CD14-positive monocyte (primary cell): ENCODE data around the gene XDH. TPM values are rescaled to one million over a fixed set of nuclear protein-coding genes. Genes with fewer than 3 reads are reported as not detected.

Experiments used
- DNase-seq, 3 donors: peaks; one replicate each; pipeline ENCODE4 v3.0.0-alpha.2; 2011 to 2022
- H2AFZ ChIP-seq: 2 replicates; pipeline ENCODE4 v1.6.0; 2012; ENCODE audit warnings: mild to moderate bottlenecking, low read depth, low read length, inconsistent platforms; ENCODE audit not compliant: insufficient read depth, poor library complexity, severe bottlenecking
- H3K27ac ChIP-seq, 2 donors: 1 replicate in 1 of 2; 2 replicates in 1 of 2; pipeline ENCODE4 v1.5.1; 2012 to 2013; ENCODE audit warnings: low read length in 2 of 2, control low read depth in 1 of 2, inconsistent platforms in 1 of 2, low read depth in 1 of 2, mild to moderate bottlenecking in 1 of 2
- H3K27me3 ChIP-seq, 2 donors: one replicate each; pipeline versions ENCODE4 v1.6.0 to v1.6.1; 2011 to 2013; ENCODE audit warnings: low read length in 2 of 2; ENCODE audit not compliant: control insufficient read depth in 2 of 2, insufficient read depth in 2 of 2
- H3K36me3 ChIP-seq, 2 donors: replicated peaks in 1 of 2; 1 replicate in 1 of 2; 2 replicates in 1 of 2; pipeline versions ENCODE4 v1.5.1 to v1.6.1; 2012 to 2013; ENCODE audit warnings: low read length in 2 of 2, control low read depth in 1 of 2, inconsistent platforms in 1 of 2, mild to moderate bottlenecking in 1 of 2; ENCODE audit not compliant: insufficient read depth in 2 of 2, control insufficient read depth in 1 of 2
- H3K4me1 ChIP-seq, 2 donors: 1 replicate in 1 of 2; 2 replicates in 1 of 2; pipeline versions ENCODE4 v1.5.1 to v1.6.1; 2012 to 2013; ENCODE audit warnings: low read length in 2 of 2, control low read depth in 1 of 2, inconsistent platforms in 1 of 2, mild to moderate bottlenecking in 1 of 2, moderate library complexity in 1 of 2; ENCODE audit not compliant: insufficient read depth in 2 of 2, control insufficient read depth in 1 of 2
- H3K4me2 ChIP-seq: replicated peaks from 2 replicates; pipeline ENCODE3; 2012; ENCODE audit warnings: low read length, moderate library complexity, mild to moderate bottlenecking; ENCODE audit not compliant: poor library complexity, severe bottlenecking; ENCODE audit errors: extremely low read depth
- H3K4me3 ChIP-seq, 3 experiments: fragments of 200-600 bp in 1 of 3; sonication (generic) in 1 of 3; replicated peaks in 1 of 3; 1 replicate in 2 of 3; 2 replicates in 1 of 3; pipeline ENCODE4 v1.5.1; 2011 to 2013; ENCODE audit warnings: low read length in 3 of 3, mild to moderate bottlenecking in 3 of 3, control low read depth in 2 of 3, low read depth in 2 of 3, inconsistent platforms in 1 of 3, moderate library complexity in 1 of 3
- H3K79me2 ChIP-seq: 2 replicates; pipeline ENCODE4 v1.6.0; 2012; ENCODE audit warnings: mild to moderate bottlenecking, control low read depth, inconsistent platforms, low read length, moderate library complexity; ENCODE audit not compliant: insufficient read depth
- H3K9ac ChIP-seq: 2 replicates; pipeline ENCODE4 v1.6.0; 2017; ENCODE audit warnings: low read length, mild to moderate bottlenecking; ENCODE audit not compliant: insufficient read depth, poor library complexity, severe bottlenecking
- H3K9me3 ChIP-seq, 2 donors: replicated peaks in 1 of 2; 1 replicate in 1 of 2; 2 replicates in 1 of 2; pipeline versions ENCODE4 v1.5.1 to v1.6.1; 2012 to 2013; ENCODE audit warnings: low read length in 2 of 2, control low read depth in 1 of 2; ENCODE audit not compliant: control insufficient read depth in 1 of 2, insufficient read depth in 1 of 2
- H4K20me1 ChIP-seq: 2 replicates; pipeline ENCODE4 v1.6.0; 2012; ENCODE audit warnings: mild to moderate bottlenecking, low read length, control low read depth, moderate library complexity; ENCODE audit not compliant: insufficient read depth
- H3K27ac Mint-ChIP-seq, 7 donors: one replicate each; pipeline ENCODE4 v1.8.0; 2020; ENCODE audit warnings: mild to moderate bottlenecking in 7 of 7, mixed read lengths in 7 of 7, moderate library complexity in 6 of 7, inconsistent platforms in 2 of 7
- H3K27me3 Mint-ChIP-seq, 3 donors: one replicate each; pipeline ENCODE4 v1.8.0; 2021 to 2022; ENCODE audit warnings: low read depth in 3 of 3, mild to moderate bottlenecking in 3 of 3, mixed read lengths in 3 of 3, moderate library complexity in 3 of 3, inconsistent platforms in 1 of 3
- H3K36me3 Mint-ChIP-seq, 2 donors: one replicate each; pipeline ENCODE4 v1.8.0; 2020; ENCODE audit warnings: mixed read lengths in 2 of 2, inconsistent platforms in 1 of 2, mild to moderate bottlenecking in 1 of 2
- H3K4me1 Mint-ChIP-seq: one replicate; pipeline ENCODE4 v1.8.0; 2020; ENCODE audit warnings: mild to moderate bottlenecking, mixed read lengths
- H3K4me3 Mint-ChIP-seq, 2 donors: one replicate each; pipeline ENCODE4 v1.8.0; 2020; ENCODE audit warnings: mild to moderate bottlenecking in 2 of 2, mixed read lengths in 2 of 2, moderate library complexity in 1 of 2
- H3K9me3 Mint-ChIP-seq, 7 donors: one replicate each; pipeline ENCODE4 v1.8.0; 2020 to 2022; ENCODE audit warnings: mixed read lengths in 7 of 7, mild to moderate bottlenecking in 6 of 7, moderate library complexity in 6 of 7, inconsistent platforms in 2 of 7
- CTCF ChIP-seq: fragments of 200-600 bp; IDR thresholded peaks from one replicate; pipeline ENCODE4 v1.8.0; 2022; ENCODE audit warnings: antibody characterized with exemption, mild to moderate bottlenecking
- WGBS: methylation state at CpG from one replicate; pipeline ENCODE4 v1.1.5; 2013; ENCODE audit warnings: missing lambda C conversion rate; ENCODE audit not compliant: insufficient coverage; 5-methylcytosine and 5-hydroxymethylcytosine counted together
- intact Hi-C, 2 donors: fragments of 100-400 bp; cut with micrococcal nuclease; formaldehyde crosslinking; loops; one replicate each; pipeline versions ENCODE4 v1.15.0 to v1.15.1; 2023
- polyA plus RNA-seq, 3 donors: library from polyadenylated mRNA; depleted of rRNA in 1 of 3; unstranded in 2 of 3; stranded (reverse) in 1 of 3; fragments of 300-500 nt in 2 of 3; fragments of >200 nt in 1 of 3; fragmentation: Illumina TruSeq in 2 of 3; gene quantifications; 1 replicate in 2 of 3; 2 replicates in 1 of 3; pipeline ENCODE4 v1.2.3, GENCODE V29; 2012 to 2021

Gene XDH
- polyA plus RNA-seq, 3 donors = not detected

DNA sequence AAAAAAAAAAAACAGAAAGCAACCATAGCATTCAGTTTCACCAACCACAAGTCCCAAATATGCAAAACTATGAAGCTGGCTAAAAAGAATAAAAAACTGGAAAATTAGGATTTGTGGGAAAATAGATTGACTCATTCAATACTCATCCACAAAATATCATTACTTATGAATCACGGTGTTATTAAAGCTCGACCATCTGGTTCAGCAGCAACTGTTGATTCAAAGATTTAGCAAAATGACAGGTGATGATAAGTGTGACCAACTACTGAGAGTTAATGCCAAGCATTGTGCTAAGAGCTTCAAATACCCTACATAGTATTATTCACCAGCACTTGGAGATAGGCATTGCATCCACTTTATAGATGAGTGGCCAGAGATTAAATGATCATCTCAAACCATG is 26.2 kb upstream of the XDH start:
- Histone ChIP-seq H3K4me2 (no peak overlapping the region), H3K4me3 (no peak overlapping the region), H3K79me2 (no peaks in the 10 kb centered on the region), H3K27ac (no peak overlapping the region), H3K27me3 (no peaks in the 10 kb centered on the region), H3K36me3 (no peaks in the 10 kb centered on the region), H3K9me3 (no peaks in the 10 kb centered on the region), H4K20me1 (no peaks in the 10 kb centered on the region), H3K4me1 (no peaks in the 10 kb centered on the region), H2AFZ (no peak overlapping the region), H3K9ac (no peak overlapping the region)
- Mint-ChIP-seq H3K9me3 (peaks cover 3 to 8% (median 5%) of the 10 kb centered on the region in 7 donors), H3K27me3 (peaks cover 0 to 6% (median 0%) of the 10 kb centered on the region in 3 donors), H3K36me3 (no peaks in the 10 kb centered on the region), H3K4me1 (no peaks in the 10 kb centered on the region), H3K27ac (no peak overlapping the region), H3K4me3 (no peak overlapping the region)
- DNase-seq = no peak
- no CpG with 5 or more reads among the region's 2 CpGs for WGBS
- no peak for TF ChIP-seq CTCF
- intact Hi-C loops = no loop called here

DNA sequence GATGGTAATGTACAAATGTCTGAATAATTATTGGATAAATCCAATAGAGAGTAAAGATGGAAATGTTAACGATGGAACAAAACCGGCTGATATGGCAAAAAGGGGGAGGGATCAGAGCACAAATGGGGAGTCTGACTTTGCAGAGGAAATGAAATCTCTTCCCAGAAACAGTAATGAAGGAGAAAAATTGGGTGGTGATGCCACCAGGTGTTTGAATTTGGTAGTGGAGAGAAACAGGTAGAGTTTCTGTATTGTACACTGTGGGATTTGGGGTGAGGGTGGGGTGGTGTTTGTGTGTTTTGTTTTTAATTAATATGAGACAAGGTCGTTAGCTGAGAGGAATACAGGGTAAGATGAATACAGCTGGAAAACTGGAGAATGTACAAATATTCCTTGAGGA is 20.4 kb upstream of the XDH start:
- intact Hi-C loops = no loop called here
- H3K27me3 Mint-ChIP-seq = peaks cover 0 to 2% (median 0%) of the 10 kb centered on the region in 3 donors
- H3K9me3 ChIP-seq = no peaks in the 10 kb centered on the region
- no peak overlapping the region for H3K4me3 Mint-ChIP-seq
- no peak overlapping the region for H3K27ac Mint-ChIP-seq
- no peaks in the 10 kb centered on the region for H3K4me1 Mint-ChIP-seq
- H3K4me2 ChIP-seq = no peak overlapping the region
- H3K4me3 ChIP-seq = no peak overlapping the region
- H2AFZ ChIP-seq = no peak overlapping the region
- H4K20me1 ChIP-seq = no peaks in the 10 kb centered on the region
- no peaks in the 10 kb centered on the region for H3K36me3 ChIP-seq
- H3K4me1 ChIP-seq = no peaks in the 10 kb centered on the region
- H3K9me3 Mint-ChIP-seq = peaks cover 0 to 8% (median 0%) of the 10 kb centered on the region in 7 donors
- H3K9ac ChIP-seq = no peak overlapping the region
- WGBS = 72% methylated on average over 3 of the region's 3 CpGs
- no peak for DNase-seq
- TF ChIP-seq CTCF = no peak
- no peak overlapping the region for H3K27ac ChIP-seq
- no peaks in the 10 kb centered on the region for H3K79me2 ChIP-seq
- no peaks in the 10 kb centered on the region for H3K27me3 ChIP-seq
- H3K36me3 Mint-ChIP-seq = no peaks in the 10 kb centered on the region
